ENCODE measurements around the gene CNN3. TPM values are rescaled to one million over a fixed set of nuclear protein-coding genes. Genes with fewer than 3 reads are reported as not detected.

CNN3 gene
- total RNA-seq, 3 donors from 2014 or later (not counting 1 experiment from before 2014, with no cell fraction given), result 0.55 to 1.7 (median 0.96) TPM

DNA sequence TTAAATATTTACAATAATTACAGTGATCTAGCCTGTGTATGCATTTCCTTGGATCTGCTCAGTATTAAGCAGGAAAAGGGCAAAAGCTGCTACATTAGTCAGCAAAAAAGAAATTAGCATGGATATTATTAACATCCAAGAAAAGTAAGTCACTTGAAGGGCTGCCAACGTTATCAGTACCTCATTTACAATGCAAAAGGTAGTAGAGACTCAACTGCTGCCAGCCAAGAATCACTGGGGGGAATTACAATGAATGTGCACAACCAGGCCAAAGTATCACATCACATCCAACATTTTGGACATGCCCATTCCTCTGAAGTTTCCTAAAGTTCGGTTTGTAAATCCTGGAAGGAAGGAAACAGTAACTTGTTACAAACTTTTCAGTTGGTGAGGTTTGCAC lies 1.9 kb downstream of the CNN3 start:
- WGBS (ENCODE audit: insufficient coverage), result 27% methylated on average over 1 of the region's 2 CpGs
- TF ChIP-seq, protein P1, sequence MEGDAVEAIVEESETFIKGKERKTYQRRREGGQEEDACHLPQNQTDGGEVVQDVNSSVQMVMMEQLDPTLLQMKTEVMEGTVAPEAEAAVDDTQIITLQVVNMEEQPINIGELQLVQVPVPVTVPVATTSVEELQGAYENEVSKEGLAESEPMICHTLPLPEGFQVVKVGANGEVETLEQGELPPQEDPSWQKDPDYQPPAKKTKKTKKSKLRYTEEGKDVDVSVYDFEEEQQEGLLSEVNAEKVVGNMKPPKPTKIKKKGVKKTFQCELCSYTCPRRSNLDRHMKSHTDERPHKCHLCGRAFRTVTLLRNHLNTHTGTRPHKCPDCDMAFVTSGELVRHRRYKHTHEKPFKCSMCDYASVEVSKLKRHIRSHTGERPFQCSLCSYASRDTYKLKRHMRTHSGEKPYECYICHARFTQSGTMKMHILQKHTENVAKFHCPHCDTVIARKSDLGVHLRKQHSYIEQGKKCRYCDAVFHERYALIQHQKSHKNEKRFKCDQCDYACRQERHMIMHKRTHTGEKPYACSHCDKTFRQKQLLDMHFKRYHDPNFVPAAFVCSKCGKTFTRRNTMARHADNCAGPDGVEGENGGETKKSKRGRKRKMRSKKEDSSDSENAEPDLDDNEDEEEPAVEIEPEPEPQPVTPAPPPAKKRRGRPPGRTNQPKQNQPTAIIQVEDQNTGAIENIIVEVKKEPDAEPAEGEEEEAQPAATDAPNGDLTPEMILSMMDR (IDR thresholded peaks at IDR 0.05), result no peak
- no peak for ATAC-seq
- intact Hi-C loops (cut with micrococcal nuclease), result no loop called here
- H3K27ac Mint-ChIP-seq, result no peak overlapping the region
- Histone ChIP-seq H3K4me1 (ENCODE audit: control insufficient read depth, insufficient read depth, low read length) (peaks cover 16% of the 10 kb centered on the region), H3K27me3 (ENCODE audit: control insufficient read depth, insufficient read depth, low read length) (peaks cover 14% of the 10 kb centered on the region), H3K9me3 (ENCODE audit: control insufficient read depth, insufficient read depth, low read length) (no peaks in the 10 kb centered on the region), H3K36me3 (ENCODE audit: control insufficient read depth, insufficient read depth, low read length) (no peaks in the 10 kb centered on the region), H3K27ac (ENCODE audit: low read length) (no peak overlapping the region), H3K4me3 (ENCODE audit: low read length) (no peak overlapping the region)
- H3K4me3 Mint-ChIP-seq, result peak overlapping the region; percentile 79
- H3K27me3 Mint-ChIP-seq (ENCODE audit: low read depth in 2 of 2), result peaks cover 55 to 60% of the 10 kb centered on the region in 2 donors
- H3K9me3 Mint-ChIP-seq, result no peaks in the 10 kb centered on the region
- no peak for DNase-seq
- peaks cover 21 to 23% of the 10 kb centered on the region in 2 donors for H3K4me1 Mint-ChIP-seq
- no peaks in the 10 kb centered on the region for H3K36me3 Mint-ChIP-seq

DNA sequence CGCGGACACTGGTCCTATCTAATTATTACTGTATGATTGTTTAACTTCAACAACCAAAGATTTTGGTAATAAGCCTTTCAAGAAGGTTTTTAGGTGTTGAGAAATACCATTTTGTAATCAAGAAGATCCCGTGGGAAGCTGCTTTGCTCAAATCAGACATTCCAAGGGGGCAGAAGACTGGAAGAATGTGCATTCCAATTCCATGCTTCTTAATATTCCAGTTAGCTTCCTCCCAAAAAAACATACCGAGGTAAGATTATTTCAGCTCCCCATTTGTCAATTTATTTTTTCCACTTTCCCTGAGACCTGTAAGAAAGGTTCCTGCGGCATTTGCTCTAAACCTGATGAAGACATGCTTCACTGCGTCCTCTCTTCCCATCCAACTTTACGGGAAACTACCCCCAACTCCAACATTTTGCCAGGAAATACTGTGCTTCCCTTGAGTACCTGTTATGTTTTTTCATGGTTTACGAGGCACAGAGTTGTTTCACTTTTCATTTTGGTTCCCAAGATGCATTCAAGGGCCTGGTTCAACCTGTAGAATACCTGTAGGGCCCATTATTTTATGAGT lies 4.1 kb downstream of the CNN3 start:
- Mint-ChIP-seq H3K9me3 (no peaks in the 10 kb centered on the region), H3K4me1 (peaks cover 20% of the 10 kb centered on the region in 2 donors), H3K4me3 (no peak overlapping the region), H3K36me3 (no peaks in the 10 kb centered on the region), H3K27me3 (ENCODE audit: low read depth in 2 of 2) (peaks cover 46 to 61% of the 10 kb centered on the region in 2 donors), H3K27ac (no peak overlapping the region)
- whole genome bisulfite sequencing (ENCODE audit: insufficient coverage), result 76% methylated on average over 6 of the region's 8 CpGs
- no peak for ATAC-seq
- Histone ChIP-seq H3K27ac (ENCODE audit: low read length) (no peak overlapping the region), H3K27me3 (ENCODE audit: control insufficient read depth, insufficient read depth, low read length) (peaks cover 14% of the 10 kb centered on the region), H3K4me3 (ENCODE audit: low read length) (no peak overlapping the region), H3K9me3 (ENCODE audit: control insufficient read depth, insufficient read depth, low read length) (no peaks in the 10 kb centered on the region), H3K4me1 (ENCODE audit: control insufficient read depth, insufficient read depth, low read length) (peaks cover 16% of the 10 kb centered on the region), H3K36me3 (ENCODE audit: control insufficient read depth, insufficient read depth, low read length) (no peaks in the 10 kb centered on the region)
- no peak for DNase-seq
- intact Hi-C loops (cut with micrococcal nuclease), result no loop called here
- TF ChIP-seq, protein P1 (IDR thresholded peaks at IDR 0.05), result no peak

DNA sequence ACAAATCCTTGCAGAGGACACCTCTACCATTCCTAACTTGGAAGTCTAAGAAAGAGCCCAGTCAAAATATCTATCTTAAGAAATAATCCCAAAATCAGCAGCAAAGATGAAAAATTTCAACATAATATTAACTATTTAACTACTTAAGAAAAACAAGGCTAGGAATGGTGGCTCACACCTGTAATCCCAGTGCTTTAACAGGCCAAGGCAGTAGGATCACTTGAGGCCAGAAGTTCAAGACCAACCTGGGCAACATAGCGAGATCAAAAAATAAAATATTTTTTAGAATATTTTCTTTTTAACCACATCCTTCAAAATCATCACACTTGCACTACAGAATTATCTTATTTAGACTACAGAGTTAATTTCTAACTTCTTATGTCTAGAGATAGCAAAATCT lies 4.9 kb downstream of the CNN3 start:
- Histone ChIP-seq H3K27ac (ENCODE audit: low read length) (no peak overlapping the region), H3K36me3 (ENCODE audit: control insufficient read depth, insufficient read depth, low read length) (no peaks in the 10 kb centered on the region), H3K4me3 (ENCODE audit: low read length) (no peak overlapping the region), H3K27me3 (ENCODE audit: control insufficient read depth, insufficient read depth, low read length) (peaks cover 14% of the 10 kb centered on the region), H3K9me3 (ENCODE audit: control insufficient read depth, insufficient read depth, low read length) (no peaks in the 10 kb centered on the region), H3K4me1 (ENCODE audit: control insufficient read depth, insufficient read depth, low read length) (peaks cover 11% of the 10 kb centered on the region)
- no peak for ATAC-seq
- Mint-ChIP-seq H3K36me3 (no peaks in the 10 kb centered on the region), H3K9me3 (no peaks in the 10 kb centered on the region), H3K27me3 (ENCODE audit: low read depth in 2 of 2) (peaks cover 43 to 63% of the 10 kb centered on the region in 2 donors), H3K27ac (no peak overlapping the region), H3K4me1 (peaks cover 13 to 15% of the 10 kb centered on the region in 2 donors), H3K4me3 (no peak overlapping the region)
- DNase-seq, result no peak
- TF ChIP-seq, protein P1 (IDR thresholded peaks at IDR 0.05), result no peak
- 60% methylated on average over 1 of the region's 1 CpG for WGBS (ENCODE audit: insufficient coverage)
- intact Hi-C loops (cut with micrococcal nuclease), result no loop called here

DNA sequence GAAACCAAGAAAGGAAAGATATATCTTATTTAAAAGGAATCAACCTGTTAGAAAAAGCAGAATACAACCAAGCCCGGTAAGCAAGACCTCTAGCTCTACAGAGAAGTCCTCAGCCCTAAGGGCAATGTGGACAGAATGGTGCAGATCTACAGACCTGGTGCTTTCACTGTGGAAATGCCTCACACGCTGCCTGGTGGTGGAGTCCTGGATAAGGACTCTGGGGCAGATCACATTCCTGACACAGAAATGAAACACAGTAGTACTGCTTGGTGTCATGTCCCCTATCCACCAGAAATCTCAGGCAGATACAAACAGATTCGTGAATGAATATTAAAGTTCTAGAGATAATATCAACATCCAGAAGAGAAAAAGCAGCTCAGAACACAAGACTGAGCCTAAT lies 6.8 kb downstream of the CNN3 start:
- 86% methylated on average over 3 of the region's 3 CpGs for WGBS (ENCODE audit: insufficient coverage)
- no peaks in the 10 kb centered on the region for H3K9me3 Mint-ChIP-seq
- peaks cover 5 to 6% of the 10 kb centered on the region in 2 donors for H3K4me1 Mint-ChIP-seq
- H3K27me3 Mint-ChIP-seq (ENCODE audit: low read depth in 2 of 2), result peaks cover 40 to 71% of the 10 kb centered on the region in 2 donors
- H3K27ac ChIP-seq (ENCODE audit: low read length), result no peak overlapping the region
- H3K36me3 ChIP-seq (ENCODE audit: control insufficient read depth, insufficient read depth, low read length), result no peaks in the 10 kb centered on the region
- DNase-seq (no peak), ATAC-seq (no peak)
- H3K9me3 ChIP-seq (ENCODE audit: control insufficient read depth, insufficient read depth, low read length), result no peaks in the 10 kb centered on the region
- H3K4me1 ChIP-seq (ENCODE audit: control insufficient read depth, insufficient read depth, low read length), result no peaks in the 10 kb centered on the region
- H3K4me3 Mint-ChIP-seq, result no peak overlapping the region
- no peak overlapping the region for H3K4me3 ChIP-seq (ENCODE audit: low read length)
- TF ChIP-seq, protein P1 (IDR thresholded peaks at IDR 0.05), result no peak
- intact Hi-C loops (cut with micrococcal nuclease), result no loop called here
- no peak overlapping the region for H3K27ac Mint-ChIP-seq
- H3K27me3 ChIP-seq (ENCODE audit: control insufficient read depth, insufficient read depth, low read length), result peaks cover 8% of the 10 kb centered on the region
- no peaks in the 10 kb centered on the region for H3K36me3 Mint-ChIP-seq

Measured in natural killer cell (primary cell).